EH (cell line): ENCODE measurements around the gene DDAH1.

ENCODE experiments used
- DNase-seq: peaks from one replicate; pipeline ENCODE4 v3.0.0-alpha.2; 2015; ENCODE audit warnings: low read depth

DDAH1 gene

DNA sequence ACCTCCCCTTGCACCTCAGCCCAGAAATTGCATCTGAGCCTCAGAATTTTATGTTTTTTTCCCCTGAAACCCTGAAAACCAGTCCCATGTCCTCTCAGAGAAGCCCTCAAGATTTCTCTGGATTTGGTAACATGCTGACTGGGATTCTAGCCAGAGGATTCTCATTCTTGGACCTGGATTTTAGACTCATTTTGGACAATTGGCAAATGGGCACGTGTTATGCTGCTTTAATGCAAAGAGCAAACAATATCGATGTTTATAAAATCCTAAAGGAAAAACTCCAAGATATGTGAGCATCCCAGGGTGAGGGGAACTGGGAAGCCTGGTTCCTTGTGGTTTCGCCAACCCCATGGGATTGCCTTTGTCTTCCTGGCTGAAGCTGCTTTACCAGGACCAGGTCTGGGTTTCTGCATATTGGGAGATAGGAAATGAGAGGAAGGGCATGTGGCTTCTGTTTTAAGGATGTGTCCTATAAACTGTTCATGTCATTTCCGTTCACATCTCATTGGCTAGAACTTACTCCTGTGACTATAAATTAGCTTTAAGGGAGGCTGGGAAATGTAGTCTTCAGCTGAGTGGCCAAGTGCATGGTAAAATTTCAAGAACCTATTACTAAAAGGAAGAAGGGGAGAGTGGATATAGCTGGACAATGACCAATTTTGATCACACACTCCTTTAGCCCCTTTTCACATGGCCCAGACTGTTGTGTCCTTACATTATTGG lies 161.4 kb downstream of the DDAH1 start:
- DNase-seq: no peak

DNA sequence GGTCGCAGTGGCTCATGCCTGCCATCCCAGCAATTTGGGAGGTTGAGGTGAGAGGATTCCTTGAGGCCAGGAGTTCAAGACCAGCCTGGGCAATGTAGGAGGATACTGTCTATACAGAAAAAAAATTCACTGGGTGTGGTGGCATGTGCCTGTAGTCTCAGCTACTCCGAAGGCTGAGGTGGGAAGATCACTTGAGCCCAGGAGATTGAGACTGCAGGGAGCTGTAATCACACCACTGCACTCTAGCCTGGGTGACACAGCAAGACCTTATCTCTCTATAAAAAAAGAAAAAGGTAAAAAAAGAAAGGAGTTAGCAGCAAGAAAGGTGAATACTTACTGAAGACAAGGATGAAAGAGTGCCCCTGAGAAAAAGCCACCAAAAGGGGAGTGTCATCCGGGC lies 164.8 kb downstream of the DDAH1 start:
- DNase-seq: no peak

DNA sequence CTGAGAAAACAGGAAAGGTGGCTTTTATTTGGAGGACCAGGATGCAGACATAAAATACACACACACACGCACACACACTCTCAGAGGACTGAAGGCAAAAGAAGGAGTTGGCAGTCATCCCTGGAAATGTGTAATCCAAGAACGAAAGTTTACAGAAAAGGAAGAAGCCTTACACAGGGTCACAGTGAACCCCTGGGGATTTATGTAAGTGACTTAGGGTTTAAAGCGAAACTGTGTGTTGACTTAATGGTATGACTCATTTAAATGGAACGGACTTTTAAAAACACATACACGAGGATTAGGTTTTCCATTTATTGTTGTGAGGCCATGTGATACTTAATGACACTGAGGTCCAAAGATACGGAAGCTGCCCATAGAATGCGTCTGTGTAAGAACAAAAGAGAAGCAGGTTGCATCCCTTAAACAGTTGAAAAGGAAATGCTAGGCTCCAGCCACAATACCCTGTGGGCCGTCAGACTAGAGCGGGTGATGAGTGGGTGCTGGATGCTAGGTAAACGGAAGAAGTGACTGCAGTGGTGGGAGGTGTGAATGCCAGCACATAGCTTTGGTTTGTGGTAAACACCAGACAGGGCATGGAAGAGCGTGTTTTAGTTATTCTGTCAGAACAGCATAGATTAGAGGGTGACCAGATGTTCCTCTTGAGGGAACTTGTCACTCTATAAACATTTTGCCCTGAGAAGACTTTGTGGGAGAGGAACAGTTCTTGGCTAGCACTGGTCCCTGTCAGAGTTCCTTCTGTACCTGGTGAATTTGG lies 166.9 kb downstream of the DDAH1 start:
- peak; percentile 99 for DNase-seq

DNA sequence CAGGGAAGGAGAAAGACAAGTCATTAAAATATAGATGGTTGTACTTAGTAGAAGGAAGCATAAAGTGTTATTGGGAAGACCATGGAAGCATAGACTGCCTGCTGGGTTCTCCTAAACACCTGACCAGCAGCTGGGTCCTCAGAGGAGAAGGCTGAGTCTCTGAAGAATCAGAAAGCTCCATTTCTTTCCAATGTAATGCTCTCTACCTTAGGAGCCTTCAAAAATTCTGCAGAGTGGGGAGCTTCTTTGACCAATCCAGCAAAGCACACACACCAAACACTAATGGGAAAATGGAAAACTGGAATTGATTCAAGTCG lies 167.5 kb downstream of the DDAH1 start:
- DNase-seq: no peak

DNA sequence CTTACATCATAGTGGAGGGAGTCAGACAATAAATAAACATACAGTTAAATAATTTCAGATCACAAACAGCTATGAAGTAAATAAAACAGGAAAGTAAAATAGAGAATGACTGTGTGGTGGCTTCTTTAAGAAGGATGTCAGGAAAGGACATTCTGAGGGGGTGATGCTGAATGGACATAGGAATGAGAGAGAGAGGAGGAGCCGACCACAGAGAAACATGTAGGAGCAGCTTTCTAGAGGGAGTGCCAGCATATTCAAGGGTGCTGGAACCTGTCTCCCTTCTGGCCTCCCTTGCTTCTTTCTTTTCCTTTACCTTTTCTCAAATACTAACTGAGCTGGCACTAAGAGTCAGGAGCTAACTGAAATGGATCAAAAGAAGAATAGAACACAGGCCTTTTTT lies 168.0 kb downstream of the DDAH1 start:
- DNase-seq: peak; percentile 76

DNA sequence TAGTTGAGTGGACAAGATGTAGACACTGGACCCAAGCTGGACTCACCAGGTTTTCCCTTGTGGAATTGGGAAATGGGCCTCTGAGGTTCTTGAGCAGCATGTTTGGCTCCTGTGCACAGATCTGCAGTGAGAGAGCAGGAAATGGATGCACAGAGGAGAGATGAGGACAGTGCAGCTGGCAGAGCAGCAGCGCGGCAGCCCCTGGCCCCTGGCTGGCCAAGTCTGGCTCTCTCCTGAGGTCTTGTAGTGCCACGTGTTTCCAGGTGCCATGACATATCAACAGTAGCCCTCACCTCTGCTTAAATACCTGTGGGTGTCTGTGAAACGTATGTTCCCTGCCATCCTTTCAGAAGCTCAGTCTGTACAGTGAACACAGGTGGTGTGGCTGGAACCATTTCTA lies 169.3 kb downstream of the DDAH1 start:
- no peak for DNase-seq

DNA sequence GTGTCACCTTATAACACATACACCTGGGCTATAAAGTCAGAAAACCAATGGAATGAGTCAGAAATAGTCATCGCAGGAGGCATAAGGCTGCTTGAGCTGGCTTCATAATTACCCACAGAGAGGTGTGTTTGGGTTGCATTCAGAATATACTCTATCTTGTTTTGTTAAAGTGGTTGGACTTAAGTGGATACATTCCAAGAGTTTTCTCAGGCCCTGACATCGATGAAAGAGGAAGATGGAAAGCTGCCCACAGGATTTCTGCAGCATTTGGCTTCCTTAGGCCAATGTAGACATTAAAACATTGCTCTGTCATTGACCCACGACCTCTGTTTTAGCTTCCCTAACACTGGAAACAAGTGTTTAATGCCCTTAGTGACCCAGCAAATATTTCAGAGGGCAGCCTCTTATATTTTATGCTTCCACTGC lies 169.9 kb downstream of the DDAH1 start:
- peak; percentile 46 for DNase-seq

DNA sequence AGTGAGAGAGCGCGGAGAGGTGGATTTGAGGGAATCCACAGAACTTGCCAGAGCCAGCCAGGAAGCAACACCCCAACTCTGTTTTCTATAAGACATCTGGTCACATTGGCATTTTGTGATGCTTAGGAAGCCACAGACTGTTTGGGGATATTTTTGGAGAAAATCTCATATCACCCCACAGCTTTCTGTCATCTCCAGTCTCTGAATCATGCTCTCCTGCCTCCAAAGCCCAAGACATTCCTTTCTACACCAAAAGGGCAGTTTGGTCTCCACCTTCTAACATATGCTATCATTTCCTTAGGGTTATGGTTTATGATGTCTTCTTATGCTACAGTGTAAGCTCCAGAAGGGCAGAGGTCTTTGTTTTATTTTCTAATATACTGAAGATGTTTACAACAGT lies 174.1 kb downstream of the DDAH1 start:
- DNase-seq: peak; percentile 70

DNA sequence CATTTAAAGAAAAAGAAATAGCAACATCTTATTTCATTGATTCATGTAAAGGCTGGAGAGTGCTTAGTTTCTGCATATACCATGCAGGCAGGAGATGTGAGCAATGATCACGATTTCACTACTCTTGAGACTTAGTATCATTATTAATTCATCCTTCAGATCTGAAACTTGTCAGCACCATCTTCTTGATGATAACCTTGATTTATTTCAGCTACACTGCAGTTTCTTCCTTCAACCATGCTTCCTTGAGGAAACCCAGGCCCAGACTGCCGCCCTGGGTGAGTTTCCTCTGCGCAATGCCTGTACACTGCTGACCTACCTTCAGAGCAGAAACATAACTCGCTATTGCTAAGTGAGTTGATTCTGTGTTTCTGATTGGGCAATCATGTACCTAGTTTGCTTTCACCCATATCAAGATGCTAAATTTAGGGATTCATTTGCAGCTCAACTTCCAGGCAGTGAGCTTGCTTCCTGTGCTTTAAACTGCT lies 175.1 kb downstream of the DDAH1 start:
- no peak for DNase-seq

DNA sequence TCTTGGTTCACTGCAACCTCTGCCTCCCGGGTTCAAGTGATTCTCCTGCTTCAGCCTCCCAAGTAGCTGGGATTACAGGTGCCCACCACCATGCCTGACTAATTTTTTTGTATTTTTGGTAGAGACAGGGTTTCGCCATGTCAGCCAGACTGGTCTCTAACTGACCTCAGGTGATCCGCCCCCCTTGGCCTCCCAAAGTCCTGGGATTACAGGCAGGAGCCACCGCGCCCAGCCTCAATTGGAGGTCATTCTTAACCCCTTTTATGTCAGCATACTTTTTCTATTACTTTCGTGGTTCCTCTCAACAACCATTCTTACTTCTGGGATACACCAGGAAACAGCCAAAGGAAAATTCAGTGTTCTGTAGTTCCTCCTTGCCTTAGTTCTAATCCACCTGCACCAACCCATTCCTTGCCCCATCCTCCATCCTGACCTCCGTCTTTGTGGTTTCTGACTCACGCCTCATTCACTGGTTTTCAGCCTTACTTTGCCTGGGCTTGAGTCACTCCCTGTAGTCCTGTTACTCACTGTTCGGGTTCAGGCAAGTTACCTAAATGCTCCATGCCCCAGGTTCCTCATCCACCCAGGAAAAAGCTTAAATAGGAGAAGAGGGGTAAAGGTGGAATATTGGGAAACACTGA lies 175.6 kb downstream of the DDAH1 start:
- DNase-seq: peak; percentile 90

DNA sequence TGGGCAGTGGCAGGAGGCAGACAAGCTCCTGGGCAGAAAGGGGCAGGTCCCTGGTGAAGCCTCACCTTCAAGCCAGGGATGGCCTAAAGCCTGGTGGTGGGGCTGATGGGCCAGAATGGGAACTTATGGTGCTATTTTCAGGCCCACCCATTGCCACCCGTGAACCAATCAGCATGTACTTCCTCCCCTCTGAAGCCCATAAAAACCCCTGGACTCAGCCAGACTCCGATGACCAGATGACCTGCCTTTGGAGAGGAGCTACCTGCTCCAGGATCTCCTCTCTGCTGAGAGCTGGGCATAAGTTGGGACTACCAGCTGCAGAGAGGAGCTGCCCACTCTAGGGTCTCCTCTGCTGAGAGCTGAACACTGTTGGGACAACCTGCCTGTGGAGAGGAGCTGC lies 180.8 kb downstream of the DDAH1 start:
- no peak for DNase-seq

DNA sequence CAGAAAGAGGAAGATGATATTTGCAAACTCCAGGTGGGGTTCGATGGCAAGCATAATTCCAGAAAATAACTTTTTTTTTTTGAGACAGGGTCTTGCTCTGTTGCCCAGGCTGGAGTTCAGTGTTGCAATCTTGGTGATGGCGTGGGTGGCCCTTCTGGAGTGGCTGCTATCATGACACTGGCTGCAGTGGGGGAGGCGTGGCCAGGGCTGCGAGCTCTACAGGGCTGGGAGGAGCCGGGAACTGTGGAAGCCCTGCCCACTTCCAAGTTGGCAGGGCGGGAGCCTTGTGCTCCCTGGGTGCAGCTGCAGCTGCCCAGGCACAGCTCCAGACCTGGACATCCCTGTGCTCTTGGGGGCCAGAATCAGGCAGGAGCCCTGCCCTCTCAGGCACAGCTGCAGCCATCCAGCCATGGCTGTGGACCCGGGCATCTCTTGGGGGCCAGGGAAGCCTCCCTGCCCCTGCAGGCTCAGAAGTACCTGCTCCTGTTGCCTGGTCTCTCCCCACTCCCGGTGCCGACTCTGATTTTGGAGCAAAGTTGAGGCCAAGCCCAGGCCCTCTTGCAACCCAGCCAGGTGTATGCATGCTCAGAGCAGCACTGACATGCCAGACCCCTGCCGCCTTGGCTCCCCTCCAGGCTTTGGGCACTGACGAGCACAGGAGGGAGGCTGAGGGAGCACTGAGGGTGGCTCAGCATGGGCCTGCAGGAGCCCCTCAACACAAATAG lies 181.3 kb downstream of the DDAH1 start:
- DNase-seq: peak; percentile 26

DNA sequence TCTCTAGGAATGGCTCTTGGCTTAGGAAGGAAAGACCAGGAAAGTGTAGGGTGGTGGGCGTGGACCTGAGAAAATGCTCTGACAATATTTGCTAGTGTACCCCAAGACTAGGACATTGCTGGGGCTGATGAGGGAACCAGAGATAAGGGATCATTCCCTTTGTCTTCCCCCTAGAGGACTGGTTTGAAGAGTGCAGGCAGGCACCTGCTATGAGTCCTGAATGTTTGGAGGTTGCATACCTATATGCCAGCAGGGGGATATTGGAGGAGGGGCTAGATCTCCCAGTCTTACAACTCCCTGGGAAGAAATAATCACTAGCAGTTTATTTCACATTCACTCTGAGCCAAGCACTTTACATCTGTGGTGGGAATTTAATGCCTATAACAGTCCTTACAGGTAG lies 182.5 kb downstream of the DDAH1 start:
- DNase-seq: no peak

DNA sequence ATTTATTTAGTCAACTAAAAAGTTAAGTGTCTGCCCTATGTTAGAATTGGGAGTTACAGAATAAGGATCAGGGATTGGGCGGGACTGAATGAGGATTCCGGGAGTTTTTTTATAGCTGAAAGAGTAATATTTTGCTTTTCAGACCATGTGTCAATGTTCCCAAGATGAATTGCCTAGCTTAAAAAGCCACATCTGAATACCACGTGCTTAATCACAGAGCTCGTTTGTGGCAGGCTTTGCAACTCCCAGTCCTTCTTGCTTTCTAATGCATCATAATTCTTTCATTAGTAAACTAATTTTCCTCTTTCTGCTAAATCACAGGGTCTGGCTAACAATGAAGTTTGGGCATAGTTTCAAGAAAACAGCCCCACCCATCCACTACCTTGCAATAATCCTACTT lies 184.3 kb downstream of the DDAH1 start:
- DNase-seq: no peak

DNA sequence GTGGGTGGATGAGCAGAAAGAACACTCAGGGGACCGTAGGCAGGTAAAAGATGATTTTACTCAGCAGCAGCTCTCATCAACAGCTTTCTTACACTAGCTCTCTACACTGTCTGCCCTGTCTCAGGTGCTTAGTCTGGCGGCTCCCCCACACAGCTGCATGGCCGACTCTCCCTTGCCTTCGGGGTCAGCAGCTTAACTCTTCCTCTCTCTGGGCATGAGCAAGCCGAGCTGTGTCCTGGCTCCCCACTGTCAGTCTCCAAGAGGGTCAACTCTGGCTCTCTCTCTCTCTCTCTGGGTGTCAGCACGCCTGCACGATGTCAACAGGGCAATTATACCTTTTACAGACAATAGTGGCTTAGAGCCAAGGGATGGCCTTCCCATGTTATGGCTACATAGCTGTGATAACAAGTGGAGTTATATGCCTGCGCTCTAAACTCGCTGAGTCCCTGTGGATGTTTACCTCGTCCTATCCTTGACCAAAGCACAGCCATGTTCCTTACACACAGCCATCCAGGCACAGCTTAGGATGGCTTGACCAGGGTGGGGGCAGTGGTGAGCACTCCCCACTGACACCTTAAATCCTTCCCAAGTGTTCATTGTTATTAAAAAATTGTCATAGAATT lies 185.4 kb downstream of the DDAH1 start:
- DNase-seq: no peak

DNA sequence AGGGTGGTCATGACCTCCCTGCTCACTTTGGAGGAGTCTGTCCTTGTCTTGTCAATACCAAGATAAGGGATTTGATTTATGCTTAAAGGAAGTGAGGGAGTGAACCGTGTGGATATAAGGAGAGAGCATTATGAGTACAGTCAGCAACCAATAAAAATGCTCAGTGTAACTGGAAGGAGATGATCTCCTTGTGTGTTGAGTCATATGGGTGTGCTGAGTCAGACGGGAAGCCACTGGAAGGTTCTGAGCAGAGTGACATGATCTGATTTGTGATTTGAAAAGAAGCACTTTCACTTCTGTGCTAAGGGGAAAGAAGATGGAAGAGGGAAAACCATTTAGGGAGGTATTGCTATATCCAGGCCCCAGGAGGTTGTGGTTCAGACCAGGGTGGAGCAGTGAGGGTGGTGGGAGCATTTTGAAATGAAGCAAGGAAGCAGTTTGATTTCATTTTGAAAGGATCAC lies 186.1 kb downstream of the DDAH1 start:
- peak; percentile 96 for DNase-seq

DNA sequence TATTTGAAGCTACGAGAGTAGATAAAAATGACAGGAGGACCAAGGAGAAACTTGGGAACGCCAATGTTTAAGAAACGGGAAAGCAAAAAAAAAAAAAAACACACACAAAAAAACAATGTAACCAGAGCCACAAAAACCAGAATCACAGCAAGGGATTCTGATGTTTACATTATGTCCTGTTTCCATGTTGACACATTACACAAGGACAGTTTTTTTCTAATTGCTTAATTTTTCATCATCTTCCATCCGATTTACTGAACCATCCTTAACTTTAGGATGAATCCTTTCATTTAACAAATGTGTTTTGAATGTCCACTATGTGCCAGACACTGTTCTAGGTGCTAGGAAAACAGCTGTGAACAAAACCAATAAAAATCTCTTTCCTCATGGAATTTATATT lies 187.2 kb downstream of the DDAH1 start:
- DNase-seq: no peak

DNA sequence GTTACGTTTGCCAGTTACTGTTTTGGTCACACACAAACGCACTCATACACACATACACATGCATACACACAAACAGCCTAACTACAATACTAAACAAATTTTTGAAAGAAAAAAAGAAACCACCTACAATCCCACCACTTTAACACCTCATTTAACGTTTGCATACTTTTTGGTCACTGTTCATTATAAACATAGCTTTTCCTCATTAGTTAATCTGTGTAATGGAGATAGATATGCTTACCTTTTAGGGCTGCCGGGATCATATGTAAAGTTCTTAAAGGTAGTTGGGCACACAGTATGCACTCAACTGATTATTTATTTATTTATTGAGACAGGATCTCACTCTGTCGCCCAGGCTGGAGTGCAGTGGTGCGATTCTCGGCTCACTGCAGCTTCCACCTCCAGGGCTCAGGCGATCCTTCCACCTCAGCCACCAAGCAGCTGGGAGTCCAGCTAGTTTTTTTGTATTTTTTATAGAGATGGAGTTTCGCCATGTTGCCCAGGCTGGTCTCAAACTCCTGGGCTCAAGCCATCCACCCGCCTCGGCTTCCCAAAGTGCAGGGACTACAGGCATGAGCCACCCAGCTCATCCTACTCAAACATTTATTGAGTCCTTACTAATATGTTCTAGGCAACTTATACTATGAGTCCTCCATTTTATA lies 187.8 kb downstream of the DDAH1 start:
- no peak for DNase-seq

DNA sequence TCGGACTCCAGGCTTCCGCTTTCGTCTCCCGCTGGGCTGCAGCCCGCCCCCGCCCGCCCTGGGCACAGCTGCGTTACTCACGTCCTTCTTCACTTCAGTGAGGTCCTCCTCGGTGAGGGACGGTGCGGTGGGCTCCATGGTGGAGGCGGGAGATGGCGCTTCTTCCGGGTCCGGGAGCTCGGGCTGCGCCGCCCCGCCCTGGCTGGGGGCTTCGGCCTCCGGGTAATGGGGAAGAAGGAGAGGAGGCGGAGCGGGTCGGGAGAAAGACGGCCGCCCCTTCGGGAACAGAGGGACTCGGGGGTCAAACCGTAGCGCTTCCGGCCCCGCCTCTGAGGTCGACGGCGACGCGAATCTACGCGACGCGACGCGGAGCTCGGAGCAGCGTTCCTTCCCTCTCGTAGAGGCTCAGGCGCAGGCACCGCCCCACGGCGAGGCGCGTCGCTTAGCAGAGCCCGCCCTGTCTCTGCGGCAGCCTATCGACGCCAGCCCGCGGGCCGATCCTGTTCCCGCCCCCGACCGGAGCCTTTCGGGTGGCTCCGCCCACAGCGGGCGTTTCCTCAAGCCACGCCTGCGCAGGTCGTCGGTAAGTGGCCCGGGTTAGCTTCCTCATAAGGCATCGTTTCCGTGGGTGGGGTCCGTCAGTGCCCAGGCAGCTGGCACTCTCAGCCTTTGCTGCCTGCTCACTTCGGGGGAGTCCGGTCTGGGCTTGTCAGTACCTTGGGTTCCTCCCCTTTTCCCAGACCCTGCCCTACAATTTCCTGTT lies 188.6 kb downstream of the DDAH1 start, which contains the start of gene BCL10:
Gene BCL10 (minus strand): TSS at position 418 of the 763 bp plus-strand sequence. CDS start 280 bp downstream, at position 138.
- peak; percentile 98 for DNase-seq

DNA sequence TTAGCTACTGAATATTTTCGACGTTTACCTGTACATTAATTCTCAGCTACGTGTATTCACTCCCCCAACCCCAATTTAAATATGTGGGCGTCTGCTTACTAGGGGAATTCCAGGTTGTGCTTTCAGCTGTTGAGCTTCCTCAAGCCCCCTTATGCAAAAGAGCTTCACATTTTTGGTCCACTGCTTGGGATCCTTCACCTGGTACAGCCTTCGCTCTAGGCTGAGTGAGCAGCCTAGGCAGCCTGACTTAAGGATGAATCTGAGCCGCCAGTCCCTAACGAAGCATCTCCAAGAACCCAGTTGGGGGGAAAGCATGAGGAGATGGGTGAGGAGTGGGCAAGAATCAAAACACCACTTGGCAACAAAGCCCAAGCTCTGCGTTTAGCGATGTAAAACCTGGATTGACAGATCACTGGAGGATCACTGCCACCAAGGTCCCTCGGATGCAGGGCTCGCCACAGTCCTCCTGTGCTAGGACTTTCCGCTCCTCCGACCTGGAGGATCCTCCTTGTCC lies 189.2 kb downstream of the DDAH1 start:
- DNase-seq: no peak
